IMR-90 (cell line): ENCODE measurements around the gene IL31RA.

Experiments used
- POLR2A ChIP-seq: IDR thresholded peaks from 2 replicates; pipeline ENCODE4 v1.6.1; 2012; ENCODE audit warnings: mild to moderate bottlenecking, low read depth, low read length
- TF ChIP-seq, protein P1 (sequence below): conservative IDR thresholded peaks from 2 replicates; pipeline ENCODE4 v1.5.1; 2012; ENCODE audit warnings: mild to moderate bottlenecking, low read depth, low read length, improper control_type of control experiment

DNA sequence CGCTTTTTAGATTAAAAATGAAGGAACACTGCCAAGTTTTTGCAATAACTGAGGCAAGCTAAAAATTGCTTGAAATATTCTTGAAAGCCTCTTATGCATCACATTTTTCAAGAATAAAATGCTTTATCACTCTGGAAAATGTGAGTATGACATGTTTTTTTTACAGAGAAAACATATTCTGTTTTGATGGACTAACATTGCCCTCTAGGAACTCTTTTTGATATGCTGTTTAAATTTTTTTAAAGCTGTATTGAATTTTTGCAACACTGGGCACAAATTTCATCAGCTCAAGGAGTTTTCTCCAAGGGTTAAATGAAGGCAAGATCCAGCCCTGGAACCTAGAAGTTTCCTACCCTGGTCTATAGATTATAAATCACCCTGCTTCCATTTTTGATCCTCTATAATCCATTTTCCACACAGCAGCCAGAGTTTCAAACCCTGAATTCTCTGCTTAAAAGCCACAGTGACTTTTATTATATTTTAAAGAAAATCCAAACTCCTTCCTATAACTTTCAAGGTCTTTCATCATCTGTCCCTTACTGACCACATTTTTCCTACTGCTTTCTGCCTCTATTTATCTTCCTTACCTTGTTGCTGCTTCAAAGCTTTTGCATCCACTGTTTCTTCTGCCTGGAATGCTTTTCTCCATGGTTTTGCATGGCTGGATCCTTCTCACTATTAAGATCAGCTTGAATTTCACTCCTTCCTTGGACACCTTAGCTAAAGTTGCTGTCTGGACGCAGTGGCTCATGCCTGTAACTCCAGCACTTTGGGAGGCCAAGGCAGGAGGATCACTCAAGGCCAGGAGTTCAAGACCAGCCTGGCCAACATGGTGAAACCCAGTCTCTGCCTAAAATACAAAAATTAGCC, 60.9 kb downstream of the IL31RA start:
- TF ChIP-seq, protein P1, sequence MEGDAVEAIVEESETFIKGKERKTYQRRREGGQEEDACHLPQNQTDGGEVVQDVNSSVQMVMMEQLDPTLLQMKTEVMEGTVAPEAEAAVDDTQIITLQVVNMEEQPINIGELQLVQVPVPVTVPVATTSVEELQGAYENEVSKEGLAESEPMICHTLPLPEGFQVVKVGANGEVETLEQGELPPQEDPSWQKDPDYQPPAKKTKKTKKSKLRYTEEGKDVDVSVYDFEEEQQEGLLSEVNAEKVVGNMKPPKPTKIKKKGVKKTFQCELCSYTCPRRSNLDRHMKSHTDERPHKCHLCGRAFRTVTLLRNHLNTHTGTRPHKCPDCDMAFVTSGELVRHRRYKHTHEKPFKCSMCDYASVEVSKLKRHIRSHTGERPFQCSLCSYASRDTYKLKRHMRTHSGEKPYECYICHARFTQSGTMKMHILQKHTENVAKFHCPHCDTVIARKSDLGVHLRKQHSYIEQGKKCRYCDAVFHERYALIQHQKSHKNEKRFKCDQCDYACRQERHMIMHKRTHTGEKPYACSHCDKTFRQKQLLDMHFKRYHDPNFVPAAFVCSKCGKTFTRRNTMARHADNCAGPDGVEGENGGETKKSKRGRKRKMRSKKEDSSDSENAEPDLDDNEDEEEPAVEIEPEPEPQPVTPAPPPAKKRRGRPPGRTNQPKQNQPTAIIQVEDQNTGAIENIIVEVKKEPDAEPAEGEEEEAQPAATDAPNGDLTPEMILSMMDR, result no peak
- no peak for TF ChIP-seq POLR2A
